A172 (cell line): ENCODE results near the gene RNF212B. TPM values are rescaled to one million over a fixed set of nuclear protein-coding genes. Genes with fewer than 3 reads are reported as not detected.
"Not testable (repeated sequence)": the region's sequence is repeated elsewhere in the genome, so short reads cannot be mapped to it uniquely, and the experiment has no call there.

Source experiments
- DNase-seq: peaks from one replicate; pipeline ENCODE4 v3.0.0-alpha.2; 2015; ENCODE audit warnings: low spot score
- total RNA-seq: library from RNA; depleted of rRNA; stranded (reverse); fragments of >200 nt; shearing (Covaris generic); gene quantifications from 2 replicates; pipeline ENCODE4 v1.2.3, GENCODE V29; 2014

Gene RNF212B
- total RNA-seq, 1 experiment from 2014 or later: not detected

- DNase-seq: no peak
These were observed 5.3 kb downstream of the RNF212B start for GRCh38 chr14:23243066-23243465.

GRCh38 chr14:23245282-23245681, 7.5 kb downstream of the RNF212B start:
- DNase-seq: no peak

- no peak for DNase-seq
These were observed 10.9 kb downstream of the RNF212B start for GRCh38 chr14:23248601-23249000.

- no peak for DNase-seq
These were observed 12.1 kb downstream of the RNF212B start for GRCh38 chr14:23249824-23250223.

- no peak for DNase-seq
These were observed 14.3 kb downstream of the RNF212B start for GRCh38 chr14:23252006-23252405.

- DNase-seq: no peak
These were observed 14.9 kb downstream of the RNF212B start for GRCh38 chr14:23252420-23253333.

GRCh38 chr14:23258256-23258655, 20.5 kb downstream of the RNF212B start:
- no peak for DNase-seq

- no peak for DNase-seq
These were observed 21.7 kb downstream of the RNF212B start for GRCh38 chr14:23259426-23259825.

- not testable (repeated sequence) for DNase-seq
These were observed 23.1 kb downstream of the RNF212B start for GRCh38 chr14:23260849-23261248.

- no peak for DNase-seq
These were observed 31.5 kb downstream of the RNF212B start for GRCh38 chr14:23269193-23269592.

GRCh38 chr14:23275412-23275811, 37.7 kb downstream of the RNF212B start:
- DNase-seq: no peak

- DNase-seq: no peak
These were observed 39.5 kb downstream of the RNF212B start for GRCh38 chr14:23277189-23277588.

- DNase-seq: not testable (repeated sequence)
These were observed 40.2 kb downstream of the RNF212B start for GRCh38 chr14:23277928-23278327.

- no peak for DNase-seq
These were observed 43.5 kb downstream of the RNF212B start for GRCh38 chr14:23281247-23281646.

GRCh38 chr14:23284654-23285529, 47.2 kb downstream of the RNF212B start:
- DNase-seq: no peak

- no peak for DNase-seq
These were observed 47.8 kb downstream of the RNF212B start for GRCh38 chr14:23285530-23286019.

GRCh38 chr14:23286020-23286901, 48.5 kb downstream of the RNF212B start, which contains the start of gene HOMEZ:
TSS of gene HOMEZ (minus strand) at chr14:23286132. CDS start at chr14:23285952, 180 bp downstream.
- DNase-seq: peak; percentile 92

- DNase-seq: no peak
These were observed 49.3 kb downstream of the RNF212B start for GRCh38 chr14:23286902-23287479.

GRCh38 chr14:23294734-23295561, 57.2 kb downstream of the RNF212B start:
- peak; percentile 35 for DNase-seq
